Stimulated activated CD8-positive, alpha-beta memory T cell treated with anti-CD3 and anti-CD28 coated beads, Interleukin-2, amount 100 ng/mL, for 48 hours (primary cell): ENCODE results near the gene DSE.

Experiments used
- DNase-seq, 2 donors: peaks; one replicate each; pipeline ENCODE4 v3.0.0-alpha.2; 2020; ENCODE audit warnings: low read depth in 2 of 2

Gene DSE

GRCh38 chr6:116359835-116360234 lies 10.9 kb upstream of the DSE start:
- DNase-seq: no peak

GRCh38 chr6:116362276-116362675 lies 8.5 kb upstream of the DSE start:
- DNase-seq: no peak

- DNase-seq: no peak
These were observed 7.0 kb upstream of the DSE start for GRCh38 chr6:116363759-116364158.

GRCh38 chr6:116364321-116364720 lies 6.4 kb upstream of the DSE start:
- DNase-seq: no peak

GRCh38 chr6:116365743-116366142 lies 5.0 kb upstream of the DSE start:
- DNase-seq: no peak

GRCh38 chr6:116366740-116367275 lies 3.9 kb upstream of the DSE start:
- no peak for DNase-seq

- no peak for DNase-seq
These were observed 1.2 kb upstream of the DSE start for GRCh38 chr6:116369540-116369939.

- DNase-seq: no peak
These were observed 585 bp upstream of the DSE start for GRCh38 chr6:116369964-116370759.

- peak; percentile 13 to 26 for DNase-seq
These were observed 572 bp downstream of the DSE start for GRCh38 chr6:116371120-116371917.

GRCh38 chr6:116371918-116372209 lies 1.1 kb downstream of the DSE start:
- DNase-seq: no peak

- DNase-seq: no peak
These were observed 2.6 kb downstream of the DSE start for GRCh38 chr6:116373300-116373699.

GRCh38 chr6:116373940-116374339 lies 3.2 kb downstream of the DSE start:
- no peak for DNase-seq

- no peak for DNase-seq
These were observed 3.8 kb downstream of the DSE start for GRCh38 chr6:116374586-116374985.

- no peak for DNase-seq
These were observed 4.5 kb downstream of the DSE start for GRCh38 chr6:116375262-116375661.

GRCh38 chr6:116376149-116376548 lies 5.4 kb downstream of the DSE start:
- no peak for DNase-seq

- DNase-seq: no peak
These were observed 9.0 kb downstream of the DSE start for GRCh38 chr6:116379764-116380163.

- DNase-seq: no peak
These were observed 9.6 kb downstream of the DSE start for GRCh38 chr6:116380346-116380745.

- no peak for DNase-seq
These were observed 10.3 kb downstream of the DSE start for GRCh38 chr6:116381000-116381399.

GRCh38 chr6:116382587-116382986 lies 11.8 kb downstream of the DSE start:
- DNase-seq: no peak

GRCh38 chr6:116384727-116385458 lies 14.1 kb downstream of the DSE start:
- no peak for DNase-seq

GRCh38 chr6:116385459-116385802 lies 14.7 kb downstream of the DSE start:
- DNase-seq: no peak

- DNase-seq: no peak
These were observed 15.2 kb downstream of the DSE start for GRCh38 chr6:116385921-116386320.
